RWPE1 (cell line): Measurements from ENCODE around the gene PTGES2.

ENCODE experiments used
- CTCF ChIA-PET: fragments of 350-600 bp; sonication (Branson Sonifier 250); formaldehyde crosslinking; extraction: SDS; loops from one replicate; lab custom pipeline; 2021; lab: Yijun Ruan, JAX
- POLR2A ChIA-PET: fragments of 400-600 bp; formaldehyde crosslinking; extraction: SDS; loops from one replicate; lab custom pipeline; 2020; ENCODE audit warnings: antibody characterized with exemption; ENCODE audit not compliant: low non-redundant PET; lab: Yijun Ruan, JAX
- DNase-seq: peaks from one replicate; pipeline ENCODE4 v3.0.0; 2012; ENCODE audit warnings: low spot score
- H3K27ac ChIP-seq: fragments of 450-650 bp; 2 replicates; pipeline ENCODE4 v1.5.1; 2017
- CTCF ChIP-seq: fragments of 450-650 bp; conservative IDR thresholded peaks from 2 replicates; pipeline ENCODE4 v1.5.1; 2017; ENCODE audit warnings: low read depth, mild to moderate bottlenecking

The PTGES2 gene

DNA sequence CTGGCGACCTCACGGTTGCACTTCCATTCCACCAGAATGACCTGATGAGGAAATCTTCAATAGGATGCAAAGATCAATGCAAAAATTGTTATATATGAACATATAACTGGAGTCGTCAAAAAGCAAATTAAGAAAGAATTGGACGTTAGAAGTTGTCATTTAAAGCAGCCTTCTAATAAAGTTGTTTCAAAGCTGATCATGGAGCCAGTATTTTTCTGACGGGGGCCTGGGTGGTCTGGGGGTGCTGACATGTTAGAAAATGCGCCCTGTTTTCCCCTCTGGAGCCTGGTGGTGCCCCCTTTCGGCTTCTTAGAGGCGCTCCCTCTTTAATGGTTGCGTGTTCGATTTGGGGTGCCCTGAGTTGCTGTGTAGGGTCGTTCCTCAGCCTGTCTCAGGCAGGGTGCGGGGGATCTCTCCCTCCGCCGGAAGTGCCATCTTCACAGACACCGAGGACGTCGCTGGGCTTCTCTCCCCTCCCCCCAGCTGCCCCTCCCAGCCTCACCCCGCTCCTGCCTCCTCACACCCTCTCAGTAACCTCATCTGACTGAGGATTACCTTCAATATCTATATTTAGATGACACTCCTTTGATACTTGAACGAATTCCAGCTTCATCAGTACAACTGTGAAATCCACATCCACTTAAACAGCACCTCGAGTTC is 18.3 kb downstream of the PTGES2 start:
- no peak for DNase-seq
- POLR2A ChIA-PET = interaction anchor here (0.7 kb wide), 1 partner anchor 9 kb away, joined by 3 read pairs; no protein-coding TSS in a partner anchor
- H3K27ac ChIP-seq = peak overlapping the region; percentile 37
- TF ChIP-seq CTCF = no peak
- CTCF ChIA-PET = interaction anchor here (0.6 to 6.6 kb wide), 2 partner anchors 8 to 118 kb away, joined by 4 to 51 read pairs; no protein-coding TSS in a partner anchor

GRCh38 chr9:128108269-128109049 is 19.1 kb downstream of the PTGES2 start:
- TF ChIP-seq CTCF = no peak
- peak overlapping the region; percentile 37 for H3K27ac ChIP-seq
- ChIA-PET POLR2A (no interaction called here), CTCF (interaction anchor here (6.6 kb wide), 1 partner anchor 9 kb away, joined by 51 read pairs; no protein-coding TSS in a partner anchor)
- no peak for DNase-seq

DNA sequence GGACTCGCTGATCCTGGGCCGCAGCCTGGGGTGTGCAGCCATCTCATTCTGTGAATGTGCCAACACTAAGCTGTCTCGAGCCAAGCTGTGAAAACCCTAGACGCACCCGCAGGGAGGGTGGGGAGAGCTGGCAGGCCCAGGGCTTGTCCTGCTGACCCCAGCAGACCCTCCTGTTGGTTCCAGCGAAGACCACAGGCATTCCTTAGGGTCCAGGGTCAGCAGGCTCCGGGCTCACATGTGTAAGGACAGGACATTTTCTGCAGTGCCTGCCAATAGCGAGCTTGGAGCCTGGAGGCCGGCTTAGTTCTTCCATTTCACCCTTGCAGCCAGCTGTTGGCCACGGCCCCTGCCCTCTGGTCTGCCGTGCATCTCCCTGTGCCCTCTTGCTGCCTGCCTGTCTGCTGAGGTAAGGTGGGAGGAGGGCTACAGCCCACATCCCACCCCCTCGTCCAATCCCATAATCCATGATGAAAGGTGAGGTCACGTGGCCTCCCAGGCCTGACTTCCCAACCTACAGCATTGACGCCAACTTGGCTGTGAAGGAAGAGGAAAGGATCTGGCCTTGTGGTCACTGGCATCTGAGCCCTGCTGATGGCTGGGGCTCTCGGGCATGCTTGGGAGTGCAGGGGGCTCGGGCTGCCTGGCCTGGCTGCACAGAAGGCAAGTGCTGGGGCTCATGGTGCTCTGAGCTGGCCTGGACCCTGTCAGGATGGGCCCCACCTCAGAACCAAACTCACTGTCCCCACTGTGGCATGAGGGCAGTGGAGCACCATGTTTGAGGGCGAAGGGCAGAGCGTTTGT is 19.9 kb downstream of the PTGES2 start:
- ChIA-PET CTCF (interaction anchor here (0.6 to 6.6 kb wide), 3 partner anchors 10 to 165 kb away, joined by 3 to 51 read pairs (median 7); no protein-coding TSS in a partner anchor), POLR2A (no interaction called here)
- peak overlapping the region; percentile 37 for H3K27ac ChIP-seq
- no peak for DNase-seq
- no peak for TF ChIP-seq CTCF

DNA sequence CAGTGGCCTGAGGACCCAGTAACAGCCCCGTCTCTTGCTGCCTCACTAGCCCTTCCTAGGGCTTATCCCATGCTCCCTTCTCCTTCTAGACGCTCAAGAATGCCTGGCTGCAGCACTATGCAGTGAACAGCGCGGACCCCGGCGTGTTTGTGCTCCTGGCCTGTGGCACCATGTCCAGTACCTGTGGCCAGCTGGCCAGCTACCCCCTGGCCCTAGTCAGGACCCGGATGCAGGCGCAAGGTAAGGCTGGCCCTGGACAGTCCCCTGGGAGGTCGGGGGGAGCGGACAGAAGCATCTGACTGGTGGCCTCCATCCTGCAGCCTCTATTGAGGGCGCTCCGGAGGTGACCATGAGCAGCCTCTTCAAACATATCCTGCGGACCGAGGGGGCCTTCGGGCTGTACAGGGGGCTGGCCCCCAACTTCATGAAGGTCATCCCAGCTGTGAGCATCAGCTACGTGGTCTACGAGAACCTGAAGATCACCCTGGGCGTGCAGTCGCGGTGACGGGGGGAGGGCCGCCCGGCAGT is 20.5 kb downstream of the PTGES2 start:
- H3K27ac ChIP-seq = peak overlapping the region; percentile 37
- CTCF ChIA-PET = interaction anchor here (0.6 to 6.6 kb wide), 4 partner anchors 10 to 164 kb away, joined by 3 to 51 read pairs (median 5); no protein-coding TSS in a partner anchor
- no peak for DNase-seq
- no peak for TF ChIP-seq CTCF
- POLR2A ChIA-PET = no interaction called here

DNA sequence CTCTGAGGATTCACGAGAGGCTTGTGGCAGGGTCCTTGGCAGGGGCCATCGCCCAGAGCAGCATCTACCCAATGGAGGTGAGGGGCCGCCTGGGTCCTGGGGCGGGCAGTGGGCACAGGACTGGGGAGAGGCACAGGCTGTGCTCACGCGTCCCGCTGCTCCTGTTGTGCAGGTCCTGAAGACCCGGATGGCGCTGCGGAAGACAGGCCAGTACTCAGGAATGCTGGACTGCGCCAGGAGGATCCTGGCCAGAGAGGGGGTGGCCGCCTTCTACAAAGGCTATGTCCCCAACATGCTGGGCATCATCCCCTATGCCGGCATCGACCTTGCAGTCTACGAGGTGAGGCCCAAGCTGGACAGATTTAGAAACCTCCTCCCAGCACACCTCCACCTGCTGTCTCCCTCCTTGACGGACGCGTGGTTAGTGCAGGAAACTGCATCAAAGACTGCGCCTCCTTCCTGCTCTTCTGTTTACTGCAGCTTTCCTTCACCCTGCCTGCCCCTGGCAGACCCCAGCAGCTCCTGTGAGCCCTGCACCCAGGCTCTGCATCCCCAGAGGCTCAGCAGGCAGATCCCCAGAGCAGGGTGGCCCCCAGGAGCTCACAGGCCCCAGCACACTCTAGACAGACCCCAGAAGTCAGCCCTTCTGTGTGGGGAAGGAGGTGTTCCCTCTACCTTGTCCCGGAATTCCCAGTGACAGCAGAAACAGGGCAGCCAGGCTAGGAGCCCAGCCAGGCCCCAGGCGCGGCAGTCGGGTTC is 21.2 kb downstream of the PTGES2 start:
- H3K27ac ChIP-seq = peak overlapping the region; percentile 37
- no peak for DNase-seq
- TF ChIP-seq CTCF = no peak
- ChIA-PET POLR2A (no interaction called here), CTCF (interaction anchor here (0.7 to 6.6 kb wide), 2 partner anchors 11 to 55 kb away, joined by 3 to 51 read pairs; no protein-coding TSS in a partner anchor)
